CD4-positive, alpha-beta T cell (primary cell): ENCODE measurements around the gene MCTP1. TPM values are rescaled to one million over a fixed set of nuclear protein-coding genes. Genes with fewer than 3 reads are reported as not detected.

Source experiments
- ATAC-seq: fragments of 200-7000 bp; cut with Tn5 transposase; one replicate; pipeline ENCODE4 v1.10.0; 2022; ENCODE audit warnings: mild to moderate bottlenecking; ENCODE audit not compliant: poor library complexity
- CTCF ChIA-PET: fragments of 350-600 bp; sonication (Branson Sonifier 250); formaldehyde crosslinking; loops from one replicate; lab custom pipeline; 2021; ENCODE audit warnings: antibody characterized with exemption, inconsistent platforms; lab: Charles Lee
- POLR2A ChIA-PET: fragments of 350-600 bp; sonication (Branson Sonifier 250); formaldehyde crosslinking; loops from one replicate; lab custom pipeline; 2021; ENCODE audit warnings: antibody characterized with exemption, inconsistent platforms; lab: Charles Lee
- DNase-seq, 14 experiments: peaks; one replicate each; pipeline ENCODE4 v3.0.0-alpha.2; 2013 to 2020; ENCODE audit warnings: mixed read lengths in 2 of 14
- H3K27ac ChIP-seq, 2 donors: one replicate each; pipeline versions ENCODE4 v1.5.1 to v1.7.0; 2013; ENCODE audit warnings: low read length in 2 of 2, low read depth in 1 of 2, mild to moderate bottlenecking in 1 of 2
- H3K27me3 ChIP-seq, 2 experiments: 1 replicate in 1 of 2; 2 replicates in 1 of 2; pipeline versions ENCODE4 v1.6.1 to v1.7.0; 2013; ENCODE audit warnings: low read length in 2 of 2, control low read depth in 1 of 2, mild to moderate bottlenecking in 1 of 2, moderate library complexity in 1 of 2; ENCODE audit not compliant: insufficient read depth in 2 of 2, control insufficient read depth in 1 of 2
- H3K36me3 ChIP-seq: one replicate; pipeline ENCODE4 v1.6.1; 2013; ENCODE audit warnings: low read length, control low read depth; ENCODE audit not compliant: insufficient read depth
- H3K4me1 ChIP-seq: one replicate; pipeline ENCODE4 v1.6.1; 2013; ENCODE audit warnings: low read length, control low read depth; ENCODE audit not compliant: insufficient read depth
- H3K4me3 ChIP-seq: one replicate; pipeline ENCODE4 v1.5.1; 2013; ENCODE audit warnings: mild to moderate bottlenecking, low read length, moderate library complexity
- H3K9me3 ChIP-seq, 2 experiments: 1 replicate in 1 of 2; 2 replicates in 1 of 2; pipeline versions ENCODE4 v1.6.1 to v1.7.0; 2013; ENCODE audit warnings: low read length in 2 of 2, mild to moderate bottlenecking in 2 of 2, control low read depth in 1 of 2, moderate library complexity in 1 of 2; ENCODE audit not compliant: control insufficient read depth in 1 of 2, insufficient read depth in 1 of 2
- H3K27ac Mint-ChIP-seq: one replicate; pipeline ENCODE4 v1.8.0; 2020; ENCODE audit warnings: mixed read lengths
- H3K27me3 Mint-ChIP-seq: one replicate; pipeline ENCODE4 v1.8.0; 2021; ENCODE audit warnings: mixed read lengths
- H3K36me3 Mint-ChIP-seq: one replicate; pipeline ENCODE4 v1.8.0; 2021; ENCODE audit warnings: low read depth, mixed read lengths
- H3K4me1 Mint-ChIP-seq: one replicate; pipeline ENCODE4 v1.8.0; 2021; ENCODE audit warnings: low read depth, mixed read lengths
- H3K4me3 Mint-ChIP-seq: one replicate; pipeline ENCODE4 v1.8.0; 2020; ENCODE audit warnings: mild to moderate bottlenecking, mixed read lengths
- H3K9me3 Mint-ChIP-seq: one replicate; pipeline ENCODE4 v1.8.0; 2020; ENCODE audit warnings: mixed read lengths
- intact Hi-C, 2 experiments: fragments of 100-400 bp; cut with DNase I in 1 of 2; cut with micrococcal nuclease in 1 of 2; formaldehyde crosslinking; loops; one replicate each; pipeline versions ENCODE4 v1.15.1 to v1.9.0; 2023 to 2025; cut with DNase I, micrococcal nuclease
- total RNA-seq, 174 experiments: library from RNA in 2 of 174; stranded (reverse) in 2 of 174; gene quantifications; one replicate each; pipeline ENCODE4 v1.2.3 and lab custom pipeline; 2021 to 2026
- TF ChIP-seq, protein P1 (sequence below): fragments of 200-600 bp; IDR thresholded peaks from one replicate; pipeline ENCODE4 v1.8.0; 2022; ENCODE audit warnings: antibody characterized with exemption, mild to moderate bottlenecking

Gene MCTP1
- total RNA-seq, 2 experiments from 2014 or later: 2.1 to 2.7 TPM

DNA sequence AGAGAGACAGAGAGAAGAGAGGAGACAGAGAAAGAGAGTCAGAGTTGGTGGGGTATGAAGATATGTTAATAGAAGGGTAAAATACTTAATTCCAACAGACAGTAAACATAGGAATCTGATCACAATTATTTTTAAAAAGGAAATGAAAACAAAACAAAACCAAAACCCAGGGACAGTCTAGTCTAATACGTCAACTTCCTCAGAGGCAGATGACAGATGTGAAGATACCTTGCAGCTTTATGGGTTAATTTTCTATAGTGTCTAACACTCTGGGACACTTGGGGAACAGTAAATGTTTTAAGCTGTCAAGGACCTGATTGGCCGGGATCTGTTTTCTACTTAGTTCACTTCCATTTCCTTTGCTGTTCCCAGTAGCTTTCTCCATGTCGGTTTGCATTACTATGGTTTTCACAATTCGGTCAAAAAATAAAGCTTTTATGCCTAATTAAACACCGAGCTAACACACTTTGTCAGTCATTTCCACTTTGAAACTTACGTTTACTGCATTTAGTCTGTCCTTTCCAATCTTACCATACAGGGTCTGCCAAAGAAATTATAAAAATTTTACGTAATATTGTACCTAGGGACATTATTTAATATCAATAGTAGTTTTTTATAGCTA is 216.5 kb downstream of the MCTP1 start:
- H3K9me3 ChIP-seq: no peaks in the 10 kb centered on the region
- TF ChIP-seq, protein P1, sequence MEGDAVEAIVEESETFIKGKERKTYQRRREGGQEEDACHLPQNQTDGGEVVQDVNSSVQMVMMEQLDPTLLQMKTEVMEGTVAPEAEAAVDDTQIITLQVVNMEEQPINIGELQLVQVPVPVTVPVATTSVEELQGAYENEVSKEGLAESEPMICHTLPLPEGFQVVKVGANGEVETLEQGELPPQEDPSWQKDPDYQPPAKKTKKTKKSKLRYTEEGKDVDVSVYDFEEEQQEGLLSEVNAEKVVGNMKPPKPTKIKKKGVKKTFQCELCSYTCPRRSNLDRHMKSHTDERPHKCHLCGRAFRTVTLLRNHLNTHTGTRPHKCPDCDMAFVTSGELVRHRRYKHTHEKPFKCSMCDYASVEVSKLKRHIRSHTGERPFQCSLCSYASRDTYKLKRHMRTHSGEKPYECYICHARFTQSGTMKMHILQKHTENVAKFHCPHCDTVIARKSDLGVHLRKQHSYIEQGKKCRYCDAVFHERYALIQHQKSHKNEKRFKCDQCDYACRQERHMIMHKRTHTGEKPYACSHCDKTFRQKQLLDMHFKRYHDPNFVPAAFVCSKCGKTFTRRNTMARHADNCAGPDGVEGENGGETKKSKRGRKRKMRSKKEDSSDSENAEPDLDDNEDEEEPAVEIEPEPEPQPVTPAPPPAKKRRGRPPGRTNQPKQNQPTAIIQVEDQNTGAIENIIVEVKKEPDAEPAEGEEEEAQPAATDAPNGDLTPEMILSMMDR: no peak
- ATAC-seq (no peak), DNase-seq (no peak)
- H3K9me3 Mint-ChIP-seq: no peaks in the 10 kb centered on the region
- no peaks in the 10 kb centered on the region for H3K27me3 Mint-ChIP-seq
- H3K27ac ChIP-seq: no peak overlapping the region
- no peak overlapping the region for H3K27ac Mint-ChIP-seq
- no peak overlapping the region for H3K4me3 Mint-ChIP-seq
- no peaks in the 10 kb centered on the region for H3K27me3 ChIP-seq
- no peaks in the 10 kb centered on the region for H3K36me3 ChIP-seq
- CTCF ChIA-PET: interaction anchor here (1.2 kb wide), 1 partner anchor 10 kb away, joined by 4 read pairs; no protein-coding TSS in a partner anchor
- intact Hi-C loops: no loop called here
- H3K4me3 ChIP-seq: no peak overlapping the region
- no peaks in the 10 kb centered on the region for H3K4me1 Mint-ChIP-seq
- H3K4me1 ChIP-seq: no peaks in the 10 kb centered on the region
- POLR2A ChIA-PET: no interaction called here
- no peaks in the 10 kb centered on the region for H3K36me3 Mint-ChIP-seq

DNA sequence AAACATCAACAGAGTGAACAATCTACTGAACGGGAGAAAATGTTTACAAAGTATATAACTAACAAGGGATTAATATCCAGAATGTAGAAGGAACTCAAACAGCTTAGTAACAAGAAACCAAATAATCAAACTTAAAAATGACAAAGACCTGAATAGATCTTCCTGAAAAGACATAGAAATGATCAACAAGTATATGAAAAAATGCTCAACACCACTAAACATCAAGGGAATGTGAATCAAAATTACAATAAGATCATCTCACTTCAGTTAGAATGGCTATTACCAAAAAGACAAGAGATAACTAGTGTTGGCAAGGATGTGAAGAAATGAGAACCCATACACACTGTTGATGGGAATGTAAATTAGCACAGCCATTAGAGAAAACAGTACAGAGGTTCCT is 218.8 kb downstream of the MCTP1 start:
- Mint-ChIP-seq H3K27ac (no peak overlapping the region), H3K4me1 (no peaks in the 10 kb centered on the region), H3K9me3 (no peaks in the 10 kb centered on the region), H3K36me3 (no peaks in the 10 kb centered on the region), H3K27me3 (no peaks in the 10 kb centered on the region), H3K4me3 (no peak overlapping the region)
- POLR2A ChIA-PET: no interaction called here
- no peak overlapping the region for H3K4me3 ChIP-seq
- no peaks in the 10 kb centered on the region for H3K36me3 ChIP-seq
- H3K4me1 ChIP-seq: no peaks in the 10 kb centered on the region
- no peak overlapping the region for H3K27ac ChIP-seq
- ATAC-seq (no peak), DNase-seq (no peak)
- no peaks in the 10 kb centered on the region for H3K9me3 ChIP-seq
- intact Hi-C loops: no loop called here
- CTCF ChIA-PET: no interaction called here
- H3K27me3 ChIP-seq: no peaks in the 10 kb centered on the region
- TF ChIP-seq, protein P1: no peak

DNA sequence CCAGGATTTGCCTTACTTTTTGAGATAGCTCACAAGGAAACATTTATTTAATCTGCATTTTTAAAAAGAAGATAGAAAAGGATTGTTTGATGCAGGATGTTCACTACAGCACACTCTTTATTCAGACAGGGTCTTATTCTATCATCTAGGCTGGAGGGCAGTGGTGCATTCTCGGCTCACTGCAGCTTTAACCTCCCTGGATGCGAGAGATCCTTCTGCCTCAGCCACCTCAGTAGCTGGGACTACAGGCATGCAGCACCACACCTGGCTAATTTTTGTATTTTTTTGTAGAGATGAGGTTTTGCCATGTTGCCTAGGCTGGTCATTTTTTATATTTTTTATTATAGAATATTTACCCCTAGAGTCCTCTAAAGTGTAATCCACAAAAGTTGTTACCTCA is 221.4 kb downstream of the MCTP1 start:
- intact Hi-C loops: no loop called here
- no peaks in the 10 kb centered on the region for H3K9me3 Mint-ChIP-seq
- H3K27ac Mint-ChIP-seq: no peak overlapping the region
- no peak overlapping the region for H3K4me3 Mint-ChIP-seq
- TF ChIP-seq, protein P1: no peak
- CTCF ChIA-PET: no interaction called here
- DNase-seq (no peak), ATAC-seq (no peak)
- no peaks in the 10 kb centered on the region for H3K27me3 Mint-ChIP-seq
- H3K4me1 Mint-ChIP-seq: no peaks in the 10 kb centered on the region
- H3K27ac ChIP-seq: no peak overlapping the region
- no peaks in the 10 kb centered on the region for H3K9me3 ChIP-seq
- no peak overlapping the region for H3K4me3 ChIP-seq
- H3K36me3 ChIP-seq: no peaks in the 10 kb centered on the region
- H3K4me1 ChIP-seq: no peaks in the 10 kb centered on the region
- POLR2A ChIA-PET: no interaction called here
- no peaks in the 10 kb centered on the region for H3K27me3 ChIP-seq
- no peaks in the 10 kb centered on the region for H3K36me3 Mint-ChIP-seq
